Right kidney (tissue), 1 donor: ENCODE data around the gene FYB1.
"Not testable (repeated sequence)": the region's sequence is repeated elsewhere in the genome, so short reads cannot be mapped to it uniquely, and the experiment has no call there.

Experiments
- DNase-seq: peaks from one replicate; pipeline ENCODE4 v3.0.0-alpha.2; 2016

The FYB1 gene

DNA sequence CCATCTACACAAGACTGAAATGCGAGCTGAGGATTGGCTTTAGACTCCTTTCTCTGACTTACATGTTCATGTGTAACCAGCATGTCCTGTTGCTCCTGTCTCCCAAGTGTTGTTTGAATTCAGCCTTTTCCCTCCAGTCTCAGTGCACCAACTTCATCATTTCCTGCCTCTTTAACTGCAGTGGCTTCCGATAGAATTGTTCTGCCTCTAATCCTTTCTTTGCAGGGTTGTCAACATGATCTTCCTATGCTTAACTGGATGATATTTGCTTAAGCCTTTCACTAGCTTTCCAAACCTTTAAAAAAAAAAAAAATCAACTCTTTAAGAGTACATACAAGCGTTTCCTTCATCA, 6.7 kb upstream of the FYB1 start:
- DNase-seq = no peak

- no peak for DNase-seq
These were observed 6.2 kb upstream of the FYB1 start for GRCh38 chr5:39225405-39226099.

- DNase-seq = no peak
These were observed 4.9 kb upstream of the FYB1 start for GRCh38 chr5:39224196-39224761.

- no peak for DNase-seq
These were observed 4.3 kb upstream of the FYB1 start for GRCh38 chr5:39223565-39224156.

DNA sequence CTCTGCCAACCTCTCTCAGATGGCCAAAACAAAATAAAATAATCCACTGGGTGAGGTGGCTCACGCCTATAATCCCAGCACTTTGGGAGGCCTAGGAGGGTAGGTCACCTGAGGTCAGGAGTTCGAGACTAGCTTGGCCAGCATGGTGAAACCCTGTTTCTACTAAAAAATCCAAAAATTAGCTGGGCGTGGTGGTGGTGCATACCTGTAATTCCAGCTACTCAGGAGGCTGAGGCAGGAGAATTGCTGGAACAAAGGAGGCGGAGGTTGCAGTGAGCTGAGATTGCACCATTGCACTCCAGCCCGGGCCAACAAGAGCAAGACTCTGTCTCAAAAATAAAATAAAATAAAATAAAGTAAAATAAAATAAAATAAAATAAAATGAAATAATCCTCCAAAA, 2.3 kb upstream of the FYB1 start:
- DNase-seq = not testable (repeated sequence)

DNA sequence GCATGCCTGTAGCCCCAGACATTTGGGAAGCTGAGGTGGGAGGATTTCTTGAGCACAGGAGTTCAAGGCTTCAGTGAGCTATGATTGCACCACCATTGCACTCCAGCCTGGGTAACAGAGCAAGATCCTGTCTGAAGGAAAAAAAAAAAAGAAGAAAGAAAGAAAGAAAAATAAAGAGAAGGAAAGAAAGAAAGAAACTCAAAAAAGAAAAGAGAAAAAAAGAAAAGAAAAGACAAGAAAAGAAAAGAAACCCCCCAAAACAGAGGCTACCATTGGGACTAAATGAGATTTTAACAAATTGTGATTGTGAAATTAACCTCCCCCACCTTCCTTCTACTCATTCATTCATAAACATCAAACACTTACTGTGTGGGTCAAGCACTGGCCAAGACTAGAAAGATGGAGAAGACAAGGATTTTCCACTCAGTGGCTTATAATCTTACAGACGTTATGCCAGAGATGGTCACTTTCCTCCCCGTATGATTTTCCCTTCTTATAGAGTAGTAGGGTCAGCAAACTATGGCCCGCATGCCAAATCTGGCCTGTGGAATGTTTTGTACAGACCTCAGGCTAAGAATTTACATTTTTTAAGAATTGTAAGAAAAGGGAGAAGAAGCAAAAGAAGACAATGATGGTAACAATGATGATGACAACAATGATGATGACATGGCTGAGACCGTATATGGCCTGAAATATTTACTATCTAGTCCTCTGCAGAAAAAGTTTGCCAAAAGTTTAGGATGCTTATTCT, 1.1 kb upstream of the FYB1 start:
- DNase-seq = no peak

DNA sequence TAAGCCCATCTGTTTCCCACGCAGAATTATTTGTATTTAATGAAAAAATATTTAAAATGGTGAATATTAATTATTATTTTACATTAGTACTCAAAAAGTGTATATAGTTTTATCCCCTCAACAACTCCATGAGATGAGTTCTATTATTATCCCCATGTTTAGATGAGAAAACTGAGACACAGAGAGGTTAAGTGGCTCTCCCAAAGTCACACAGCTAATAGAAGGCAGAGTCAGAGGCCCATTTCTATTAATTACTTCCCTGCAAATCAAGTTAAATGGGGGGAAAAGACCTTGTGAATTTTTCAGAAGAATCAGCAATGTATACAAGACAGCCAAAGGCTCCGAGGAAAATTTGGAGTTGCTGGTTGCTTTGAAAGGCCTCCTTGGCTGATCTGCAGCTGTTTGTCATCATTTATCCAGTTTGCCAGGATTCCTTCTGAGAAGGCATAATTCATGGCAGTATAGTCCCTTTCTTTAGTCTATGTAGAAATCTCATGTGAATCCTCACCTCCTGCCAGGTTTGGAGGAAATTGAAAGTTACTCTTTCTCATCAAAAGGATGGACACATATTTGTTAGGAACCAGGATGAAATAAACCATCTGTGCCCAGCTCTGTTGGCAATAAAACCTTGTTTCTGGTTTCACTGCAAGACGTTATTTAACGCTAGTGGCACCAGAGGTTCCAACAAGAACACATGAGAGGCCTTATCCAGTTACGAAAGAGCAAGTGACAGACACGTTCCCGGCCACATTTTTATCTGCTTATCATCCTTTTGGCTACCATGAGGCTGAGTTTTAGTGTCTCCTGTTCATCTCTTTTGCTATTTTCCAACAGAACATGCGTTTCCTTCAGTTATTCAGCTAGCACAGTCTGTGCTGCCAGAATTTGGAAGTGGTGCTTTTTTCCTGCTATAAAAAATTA, 621 bp downstream of the FYB1 start:
- peak; percentile 9 for DNase-seq

DNA sequence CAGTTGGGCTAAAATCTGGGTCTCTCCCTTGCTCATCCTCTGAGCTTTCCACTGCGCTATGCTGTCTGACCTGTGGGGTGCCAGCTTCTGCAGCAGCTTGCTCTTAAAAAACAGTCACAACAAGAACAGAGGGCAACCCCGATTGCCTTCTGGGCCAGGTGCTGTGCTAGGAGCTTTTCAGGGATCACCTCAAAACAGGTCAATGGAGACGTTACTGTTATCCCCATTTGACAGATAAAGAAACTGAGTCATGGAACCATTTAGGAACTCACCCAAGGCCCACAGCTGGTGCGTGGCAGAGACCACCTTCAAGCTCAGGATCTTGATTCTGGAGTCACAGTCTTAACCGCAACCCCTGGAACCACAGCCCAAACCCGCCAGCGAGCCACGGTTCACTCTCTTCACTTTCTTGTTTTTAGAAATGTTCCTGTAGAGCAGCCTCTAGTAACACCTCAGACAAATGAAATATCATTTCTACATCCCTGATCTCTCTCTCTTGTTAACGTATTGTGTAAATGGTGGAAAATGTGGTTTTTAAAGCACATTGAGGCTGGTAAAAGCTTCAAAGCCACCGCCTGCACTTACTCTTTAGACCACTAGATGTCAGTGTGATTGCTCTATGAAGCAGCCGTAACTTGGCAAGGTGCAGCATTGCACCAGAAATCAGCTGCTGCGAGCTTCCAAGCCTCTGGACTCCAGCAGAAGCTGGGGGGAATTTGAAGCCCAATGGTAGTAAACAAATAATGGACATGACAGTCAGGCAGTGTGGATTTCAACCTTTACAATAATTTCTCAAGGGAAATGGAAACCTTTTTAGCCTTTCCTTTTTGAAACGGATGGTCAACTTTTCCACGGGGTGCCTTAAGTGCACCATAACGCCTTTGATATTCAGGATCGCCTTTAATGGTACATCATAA, 1.7 kb downstream of the FYB1 start:
- DNase-seq = peak; percentile 52

- no peak for DNase-seq
These were observed 2.7 kb downstream of the FYB1 start for GRCh38 chr5:39216631-39217030.

GRCh38 chr5:39215857-39216256, 3.5 kb downstream of the FYB1 start:
- no peak for DNase-seq

DNA sequence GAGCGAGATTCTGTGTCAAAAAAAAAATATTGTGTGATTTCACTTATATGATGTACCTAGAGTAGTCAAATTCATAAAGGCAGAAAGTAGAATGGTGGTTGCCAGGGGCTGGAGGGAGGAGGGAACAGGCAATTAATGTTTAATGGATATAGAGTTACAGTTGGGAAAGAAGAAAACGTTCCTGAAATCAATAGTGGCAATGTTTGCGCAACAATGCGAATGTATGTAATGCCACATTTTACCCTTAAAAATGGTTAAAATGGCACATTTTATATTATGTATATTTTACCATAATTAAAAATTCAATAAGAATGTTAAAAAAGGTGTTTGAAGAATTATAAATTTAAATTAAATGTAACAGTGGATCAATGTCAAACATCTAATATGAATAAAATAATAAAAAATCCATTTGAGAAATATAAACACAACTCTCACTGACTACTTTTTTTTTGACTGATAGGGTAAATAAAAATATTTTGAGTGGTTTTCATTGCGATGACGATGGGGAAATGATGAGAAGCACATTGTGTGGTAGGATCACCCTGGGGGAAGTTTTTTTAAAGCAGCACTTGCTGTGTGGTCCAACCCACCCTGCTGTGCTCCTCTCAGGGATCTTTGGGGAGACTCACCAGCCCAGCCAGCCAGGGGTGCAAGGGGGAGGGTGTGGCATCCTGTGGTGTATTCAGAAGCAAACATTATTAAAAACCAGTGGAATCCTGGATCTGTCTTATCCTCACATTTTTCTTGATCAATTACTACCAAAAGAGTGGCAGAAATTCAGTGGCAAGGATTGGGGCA, 4.3 kb downstream of the FYB1 start:
- DNase-seq = no peak

GRCh38 chr5:39213447-39214207, 5.7 kb downstream of the FYB1 start:
- DNase-seq = no peak

GRCh38 chr5:39211773-39212172, 7.6 kb downstream of the FYB1 start:
- DNase-seq = no peak

- no peak for DNase-seq
These were observed 9.4 kb downstream of the FYB1 start for GRCh38 chr5:39209924-39210323.

- DNase-seq = no peak
These were observed 10.9 kb downstream of the FYB1 start for GRCh38 chr5:39208471-39208870.

- no peak for DNase-seq
These were observed 11.9 kb downstream of the FYB1 start for GRCh38 chr5:39207345-39208045.

DNA sequence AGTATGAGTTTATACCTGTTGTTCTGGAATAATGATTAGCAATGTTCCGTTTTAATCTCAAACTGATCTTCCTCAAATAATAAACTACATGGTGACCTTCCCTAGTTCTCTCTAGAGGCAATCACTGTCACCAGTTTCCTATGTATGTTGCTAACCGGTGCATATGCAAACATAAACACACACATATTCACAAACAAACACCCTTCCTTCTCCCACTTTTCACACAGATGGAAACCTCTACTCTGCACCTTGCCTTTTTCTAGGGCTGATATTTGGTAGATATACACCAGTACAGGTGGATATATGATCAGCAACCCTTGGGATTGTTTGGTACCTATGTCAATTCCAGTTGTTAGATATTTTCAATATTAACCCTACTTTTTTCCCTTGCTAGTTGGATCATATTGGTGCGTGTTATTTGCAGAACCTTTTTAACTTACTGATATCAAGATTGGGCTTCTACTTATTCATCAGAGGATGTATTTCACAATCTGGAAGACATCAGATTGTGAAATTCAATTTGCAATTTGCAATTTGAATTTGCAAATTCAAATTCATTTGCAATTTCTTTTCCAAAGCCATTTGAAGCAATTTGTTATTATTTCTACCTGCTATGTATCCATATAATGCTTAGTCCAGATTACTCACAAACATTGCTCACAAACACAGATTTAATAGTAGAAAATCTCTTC, 12.6 kb downstream of the FYB1 start:
- no peak for DNase-seq

DNA sequence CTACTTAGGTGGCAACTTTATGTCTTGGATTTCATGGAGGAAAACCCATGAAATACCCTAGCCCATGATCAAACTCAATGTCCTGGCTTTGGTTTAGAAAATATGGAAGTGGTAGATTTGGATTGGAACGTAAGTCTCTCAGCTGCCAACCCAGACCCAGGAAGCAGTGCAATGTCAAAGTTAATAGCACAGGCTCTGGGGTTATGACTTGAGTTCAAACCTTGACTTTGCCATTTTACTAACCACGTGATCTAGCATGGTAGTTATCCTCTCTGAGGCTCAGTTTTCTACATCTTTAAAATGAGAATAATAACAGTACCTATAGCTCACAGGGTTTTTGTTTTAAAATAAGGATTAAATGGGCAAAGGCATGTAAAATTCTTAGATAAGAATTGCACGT, 13.8 kb downstream of the FYB1 start:
- no peak for DNase-seq
